Endothelial cell of umbilical vein (primary cell): Measurements from ENCODE around the gene CASP2. TPM values are rescaled to one million over a fixed set of nuclear protein-coding genes. Genes with fewer than 3 reads are reported as not detected.

Experiments
- BruUV-seq: library from RNA; stranded (reverse); fragments of 400-500 nt; replicated peaks from 2 replicates; lab custom pipeline; 2021; lab: Mats Ljungman, UMichigan
- CTCF ChIA-PET: fragments of 300-600, 350-600 bp; sonication (Branson Sonifier 250); formaldehyde crosslinking; loops from one replicate; lab custom pipeline; 2021; ENCODE audit warnings: antibody characterized with exemption, inconsistent platforms; lab: Charles Lee
- POLR2A ChIA-PET: fragments of 300-600, 350-600 bp; sonication (Branson Sonifier 250); formaldehyde crosslinking; loops from one replicate; lab custom pipeline; 2021; ENCODE audit warnings: antibody characterized with exemption, inconsistent platforms; lab: Charles Lee
- DNase-seq: peaks from one replicate; pipeline ENCODE4 v3.0.0-alpha.2; 2011; ENCODE audit warnings: low read depth, low spot score
- FAIRE-seq: peaks from 2 replicates; lab custom pipeline; 2011; peaks lifted over from hg19 to GRCh38; lab: Jason Lieb, UNC
- H2AFZ ChIP-seq: 2 replicates; pipeline ENCODE4 v1.6.0; 2012; ENCODE audit warnings: low read depth, low read length, control low read depth, inconsistent platforms
- H3K27ac ChIP-seq: 2 replicates; pipeline ENCODE4 v1.5.1; 2011; ENCODE audit warnings: low read depth, mild to moderate bottlenecking, control low read depth, low read length, moderate library complexity; ENCODE audit not compliant: insufficient read depth
- H3K27me3 ChIP-seq, 2 experiments: 2 replicates each; pipeline versions ENCODE4 v1.6.0 to v1.6.1; 2011; ENCODE audit warnings: low read length in 2 of 2, mixed read lengths in 1 of 2; ENCODE audit not compliant: control insufficient read depth in 2 of 2, insufficient read depth in 2 of 2
- H3K36me3 ChIP-seq, 2 experiments: 2 replicates in 1 of 2; 3 replicates in 1 of 2; pipeline ENCODE4 v1.5.1; 2011; ENCODE audit warnings: low read length in 2 of 2, mild to moderate bottlenecking in 1 of 2, moderate library complexity in 1 of 2; ENCODE audit not compliant: control insufficient read depth in 2 of 2, insufficient read depth in 2 of 2; ENCODE audit errors: extremely low read depth in 1 of 2
- H3K4me1 ChIP-seq: 3 replicates; pipeline ENCODE4 v1.5.1; 2011; ENCODE audit warnings: mild to moderate bottlenecking, low read length; ENCODE audit not compliant: control insufficient read depth, insufficient read depth; ENCODE audit errors: extremely low read depth
- H3K4me2 ChIP-seq: 2 replicates; pipeline ENCODE4 v1.6.1; 2011; ENCODE audit warnings: low read length, control low read depth, mixed read lengths; ENCODE audit not compliant: insufficient read depth
- H3K4me3 ChIP-seq, 3 experiments: fragments of 200-600 bp in 1 of 3; sonication (generic), shearing (Covaris generic) in 1 of 3; replicated peaks in 1 of 3; 2 replicates each; pipeline ENCODE4 v1.5.1; 2011 to 2016; ENCODE audit warnings: control low read depth in 3 of 3, low read length in 3 of 3, mild to moderate bottlenecking in 2 of 3, inconsistent platforms in 1 of 3, low read depth in 1 of 3, moderate library complexity in 1 of 3; ENCODE audit not compliant: insufficient read depth in 1 of 3
- H3K79me2 ChIP-seq: 2 replicates; pipeline ENCODE4 v1.6.0; 2012; ENCODE audit warnings: low read length, inconsistent platforms; ENCODE audit not compliant: control insufficient read depth, insufficient read depth
- H3K9ac ChIP-seq: replicated peaks from 2 replicates; pipeline ENCODE3; 2011; ENCODE audit warnings: low read length, control low read depth; ENCODE audit not compliant: insufficient read depth; ENCODE audit errors: extremely low read depth
- H3K9me1 ChIP-seq: replicated peaks from 3 replicates; pipeline ENCODE4 v1.6.0; 2011; ENCODE audit warnings: mild to moderate bottlenecking, low read length; ENCODE audit not compliant: control insufficient read depth, insufficient read depth; ENCODE audit errors: extremely low read depth
- H3K9me3 ChIP-seq: replicated peaks from 2 replicates; pipeline ENCODE4 v1.5.1; 2012; ENCODE audit warnings: low read length, inconsistent platforms; ENCODE audit not compliant: control insufficient read depth, insufficient read depth
- H4K20me1 ChIP-seq: replicated peaks from 2 replicates; pipeline ENCODE3; 2011; ENCODE audit warnings: mild to moderate bottlenecking, low read length; ENCODE audit not compliant: control insufficient read depth, insufficient read depth; ENCODE audit errors: extremely low read depth
- CTCF ChIP-seq, 2 donors: IDR thresholded peaks; 1 replicate in 1 of 2; 2 replicates in 1 of 2; pipeline ENCODE4 v1.5.1; 2011; ENCODE audit warnings: low read length in 2 of 2, mild to moderate bottlenecking in 2 of 2, moderate library complexity in 2 of 2, control low read depth in 1 of 2, inconsistent platforms in 1 of 2, low read depth in 1 of 2; ENCODE audit not compliant: insufficient read depth in 1 of 2; ENCODE audit errors: extremely low read depth in 1 of 2
- EZH2 ChIP-seq: IDR thresholded peaks from 2 replicates; pipeline ENCODE4 v1.6.1; 2012; ENCODE audit warnings: borderline replicate concordance, low read depth, mild to moderate bottlenecking, moderate library complexity, low read length, inconsistent platforms; ENCODE audit not compliant: severe bottlenecking
- FOS ChIP-seq: IDR thresholded peaks from 2 replicates; pipeline ENCODE4 v1.6.1; 2011; ENCODE audit warnings: mild to moderate bottlenecking, low read length, moderate library complexity, borderline replicate concordance; ENCODE audit not compliant: insufficient read depth
- GATA2 ChIP-seq: IDR thresholded peaks from 2 replicates; pipeline ENCODE4 v1.7.0; 2011; ENCODE audit warnings: low read depth, mild to moderate bottlenecking, moderate library complexity, mixed read lengths, low read length; ENCODE audit not compliant: insufficient read length, insufficient read depth
- JUN ChIP-seq: IDR thresholded peaks from 2 replicates; pipeline ENCODE4 v1.6.1; 2011; ENCODE audit warnings: borderline replicate concordance, low read depth; ENCODE audit not compliant: insufficient read length, insufficient read depth
- MYC ChIP-seq: IDR thresholded peaks from one replicate; pipeline ENCODE4 v1.6.1; 2011; ENCODE audit warnings: mild to moderate bottlenecking, low read depth, low read length
- POLR2A ChIP-seq: IDR thresholded peaks from 2 replicates; pipeline ENCODE4 v1.6.1; 2012; ENCODE audit warnings: low read depth, mild to moderate bottlenecking, control low read depth, low read length
- POLR2AphosphoS5 ChIP-seq: IDR thresholded peaks from 2 replicates; pipeline ENCODE4 v1.6.1; 2012; ENCODE audit warnings: low read depth, mild to moderate bottlenecking, control low read depth, low read length, moderate library complexity; ENCODE audit not compliant: insufficient read depth
- dilution Hi-C: fragments of 300-500 bp; cut with MboI; formaldehyde crosslinking; loops from one replicate; pipeline ENCODE4 v1.15.0; 2019; ENCODE audit warnings: low sequenced_read_pairs; ENCODE audit not compliant: extremely low pct_ligation_motif_present
- intact Hi-C: fragments of 100-400 bp; cut with micrococcal nuclease; formaldehyde crosslinking; loops from one replicate; pipeline ENCODE4 v1.10.0; 2022
- polyA plus RNA-seq, 4 experiments: library from polyadenylated mRNA; depleted of rRNA in 3 of 4; stranded (reverse) in 3 of 4; unstranded in 1 of 4; fragments of >200 nt; gene quantifications; 2 replicates each; pipeline versions ENCODE4 v1.2.1 to v1.2.3, GENCODE V29; 2011 to 2012; ENCODE audit warnings: missing spikeins in 1 of 4
- total RNA-seq: library from RNA; stranded (reverse); gene quantifications from 2 replicates; pipeline ENCODE4 v1.2.3, GENCODE V29; 2021
- TF ChIP-seq, protein P1 (sequence below): IDR thresholded peaks from 2 replicates; pipeline ENCODE4 v1.6.1; 2011; ENCODE audit not compliant: insufficient read depth, insufficient read length

Gene CASP2
- total and polyA plus RNA-seq, 2 donors (not counting 3 experiments of a cell fraction or from before 2014, with no cell fraction given), result 36.3 to 57.9 TPM

DNA sequence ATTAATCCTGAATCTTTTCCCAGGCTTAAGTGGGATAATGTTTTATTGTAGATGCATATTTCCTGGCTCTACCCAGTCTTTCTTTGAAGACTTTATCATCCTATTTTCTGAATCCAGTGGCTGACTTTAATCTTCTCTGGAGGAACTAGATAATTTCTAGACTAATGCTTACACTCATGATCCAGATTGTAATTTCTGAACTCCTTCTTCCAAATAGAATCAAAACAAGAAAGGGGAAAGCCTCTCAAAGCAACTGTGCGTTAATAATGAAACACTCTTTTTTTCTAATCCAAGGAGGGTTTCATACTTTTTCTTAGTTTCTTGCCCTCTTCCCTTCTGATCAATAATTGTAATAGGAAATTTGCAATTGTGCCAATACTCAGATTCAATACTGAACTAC, 16.9 kb upstream of the CASP2 start:
- dilution Hi-C loops (no loop called here), intact Hi-C loops (no loop called here)
- POLR2A ChIA-PET, result no interaction called here
- peaks cover 10 to 21% of the 10 kb centered on the region in 2 experiments for H3K36me3 ChIP-seq
- no peaks in the 10 kb centered on the region for H4K20me1 ChIP-seq
- no peaks in the 10 kb centered on the region for H3K4me1 ChIP-seq
- H2AFZ ChIP-seq, result no peak overlapping the region
- DNase-seq (no peak), FAIRE-seq (no peak)
- no TSS peak for BruUV-seq
- H3K4me2 ChIP-seq, result no peak overlapping the region
- no peak overlapping the region for H3K4me3 ChIP-seq
- no peak overlapping the region for H3K27ac ChIP-seq
- CTCF ChIA-PET, result interaction anchor here (1.2 kb wide), 1 partner anchor 28 kb away, joined by 3 read pairs; no protein-coding TSS in a partner anchor
- H3K9me3 ChIP-seq, result no peaks in the 10 kb centered on the region
- no peaks in the 10 kb centered on the region for H3K27me3 ChIP-seq
- TF ChIP-seq JUN (no peak), EZH2 (no peak), POLR2AphosphoS5 (no peak), CTCF (IDR thresholded peaks at IDR 0.05; ENCODE audit: extremely low read depth in 1 of 2, insufficient read depth in 1 of 2, low read depth in 1 of 2, low read length in 2 of 2) (no peak), FOS (no peak), MYC (no peak), GATA2 (no peak), POLR2A (no peak)
- TF ChIP-seq, protein P1, sequence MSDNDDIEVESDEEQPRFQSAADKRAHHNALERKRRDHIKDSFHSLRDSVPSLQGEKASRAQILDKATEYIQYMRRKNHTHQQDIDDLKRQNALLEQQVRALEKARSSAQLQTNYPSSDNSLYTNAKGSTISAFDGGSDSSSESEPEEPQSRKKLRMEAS, result no peak
- no peaks in the 10 kb centered on the region for H3K79me2 ChIP-seq
- no peaks in the 10 kb centered on the region for H3K9me1 ChIP-seq
- H3K9ac ChIP-seq, result no peak overlapping the region
